ENCODE data around the gene SLC22A25. TPM values are rescaled to one million over a fixed set of nuclear protein-coding genes. Genes with fewer than 3 reads are reported as not detected.

The SLC22A25 gene
- total RNA-seq, result not detected
- long read RNA-seq, result 0 reads

- intact Hi-C loops (cut with DNase I), result no loop called here
- peak; percentile 69 for DNase-seq
- no peaks in the 10 kb centered on the region for H3K27me3 ChIP-seq
- ATAC-seq, result peak; percentile 78
- no peaks in the 10 kb centered on the region for H3K9me3 ChIP-seq
- no peak within 1 kb of the TSS for H3K4me3 ChIP-seq
- no peaks in the 10 kb centered on the region for H3K36me3 ChIP-seq
- H3K27ac ChIP-seq, result no peak within 1 kb of the TSS
- TF ChIP-seq, protein P1, sequence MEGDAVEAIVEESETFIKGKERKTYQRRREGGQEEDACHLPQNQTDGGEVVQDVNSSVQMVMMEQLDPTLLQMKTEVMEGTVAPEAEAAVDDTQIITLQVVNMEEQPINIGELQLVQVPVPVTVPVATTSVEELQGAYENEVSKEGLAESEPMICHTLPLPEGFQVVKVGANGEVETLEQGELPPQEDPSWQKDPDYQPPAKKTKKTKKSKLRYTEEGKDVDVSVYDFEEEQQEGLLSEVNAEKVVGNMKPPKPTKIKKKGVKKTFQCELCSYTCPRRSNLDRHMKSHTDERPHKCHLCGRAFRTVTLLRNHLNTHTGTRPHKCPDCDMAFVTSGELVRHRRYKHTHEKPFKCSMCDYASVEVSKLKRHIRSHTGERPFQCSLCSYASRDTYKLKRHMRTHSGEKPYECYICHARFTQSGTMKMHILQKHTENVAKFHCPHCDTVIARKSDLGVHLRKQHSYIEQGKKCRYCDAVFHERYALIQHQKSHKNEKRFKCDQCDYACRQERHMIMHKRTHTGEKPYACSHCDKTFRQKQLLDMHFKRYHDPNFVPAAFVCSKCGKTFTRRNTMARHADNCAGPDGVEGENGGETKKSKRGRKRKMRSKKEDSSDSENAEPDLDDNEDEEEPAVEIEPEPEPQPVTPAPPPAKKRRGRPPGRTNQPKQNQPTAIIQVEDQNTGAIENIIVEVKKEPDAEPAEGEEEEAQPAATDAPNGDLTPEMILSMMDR (IDR thresholded peaks at IDR 0.05), result no peak
- H3K4me1 ChIP-seq, result no peaks in the 10 kb centered on the region
Measured at GRCh38 chr11:63243533-63243932, at the start of gene SLC22A25. TSS of gene SLC22A25 (minus strand) at chr11:63243599. CDS start at chr11:63229652, 13,947 bp downstream.

- no peak overlapping the region for H3K4me3 ChIP-seq
- no peak overlapping the region for H3K27ac ChIP-seq
- H3K9me3 ChIP-seq, result no peaks in the 10 kb centered on the region
- TF ChIP-seq, protein P1 (IDR thresholded peaks at IDR 0.05), result no peak
- DNase-seq (no peak), ATAC-seq (no peak)
- no peaks in the 10 kb centered on the region for H3K27me3 ChIP-seq
- no peaks in the 10 kb centered on the region for H3K4me1 ChIP-seq
- intact Hi-C loops (cut with DNase I), result no loop called here
- H3K36me3 ChIP-seq, result no peaks in the 10 kb centered on the region
Measured at GRCh38 chr11:63290285-63290684, 46.9 kb upstream of the SLC22A25 start.

GRCh38 chr11:63289658-63290057 lies 46.3 kb upstream of the SLC22A25 start:
- ATAC-seq (no peak), DNase-seq (no peak)
- Histone ChIP-seq H3K36me3 (no peaks in the 10 kb centered on the region), H3K9me3 (no peaks in the 10 kb centered on the region), H3K27ac (no peak overlapping the region), H3K27me3 (no peaks in the 10 kb centered on the region), H3K4me3 (no peak overlapping the region), H3K4me1 (no peaks in the 10 kb centered on the region)
- TF ChIP-seq, protein P1 (IDR thresholded peaks at IDR 0.05), result no peak
- intact Hi-C loops (cut with DNase I), result no loop called here

- intact Hi-C loops (cut with DNase I), result no loop called here
- no peak for ATAC-seq
Measured at GRCh38 chr11:63282579-63282978, 39.2 kb upstream of the SLC22A25 start.

DNA sequence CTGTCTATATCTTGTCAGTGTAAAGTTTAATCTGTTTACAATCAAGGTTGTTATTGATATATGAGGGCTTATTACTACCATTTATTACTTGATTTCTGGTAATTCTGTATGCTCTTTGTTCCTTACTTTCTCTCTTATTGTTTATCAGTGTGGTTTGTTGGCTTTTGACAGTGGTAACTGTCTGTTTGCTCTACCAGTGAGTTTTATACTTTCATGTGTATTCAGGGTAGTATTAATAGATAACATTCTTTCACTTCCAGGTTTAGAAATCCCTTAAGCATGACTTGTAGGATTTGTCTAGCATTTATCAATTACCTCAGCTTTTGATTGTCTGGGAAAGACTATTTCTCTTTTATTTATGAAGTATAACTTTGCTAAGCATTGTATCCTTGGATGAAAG lies 37.5 kb upstream of the SLC22A25 start:
- Histone ChIP-seq H3K9me3 (no peaks in the 10 kb centered on the region), H3K27me3 (peaks cover 3% of the 10 kb centered on the region), H3K36me3 (no peaks in the 10 kb centered on the region), H3K4me1 (no peaks in the 10 kb centered on the region), H3K4me3 (no peak overlapping the region), H3K27ac (no peak overlapping the region)
- DNase-seq (no peak), ATAC-seq (no peak)
- intact Hi-C loops (cut with DNase I), result no loop called here
- TF ChIP-seq, protein P1 (IDR thresholded peaks at IDR 0.05), result no peak

More at GRCh38 chr11:63282579-63282978, 39.2 kb upstream of the SLC22A25 start:
- no peak overlapping the region for H3K27ac ChIP-seq
- no peaks in the 10 kb centered on the region for H3K4me1 ChIP-seq
- no peaks in the 10 kb centered on the region for H3K9me3 ChIP-seq
- TF ChIP-seq, protein P1 (IDR thresholded peaks at IDR 0.05), result no peak
- H3K27me3 ChIP-seq, result peaks cover 3% of the 10 kb centered on the region
- no peak overlapping the region for H3K4me3 ChIP-seq
- H3K36me3 ChIP-seq, result no peaks in the 10 kb centered on the region
- DNase-seq, result no peak

GRCh38 chr11:63277345-63277943 lies 34.0 kb upstream of the SLC22A25 start:
- no peaks in the 10 kb centered on the region for H3K27me3 ChIP-seq
- H3K27ac ChIP-seq, result no peak overlapping the region
- no peaks in the 10 kb centered on the region for H3K9me3 ChIP-seq
- ATAC-seq (peak; percentile 27), DNase-seq (no peak)
- intact Hi-C loops (cut with DNase I), result no loop called here
- H3K36me3 ChIP-seq, result no peaks in the 10 kb centered on the region
- TF ChIP-seq, protein P1 (IDR thresholded peaks at IDR 0.05), result peak; percentile 15
- no peak overlapping the region for H3K4me3 ChIP-seq
- H3K4me1 ChIP-seq, result no peaks in the 10 kb centered on the region
